NCI-H1105 treated with DMSO at 0.1 percent for 48 hours (cell line): ENCODE data around the gene CLIC3.
A peak's percentile ranks its signal among the peaks of the same experiment; 100 is the strongest.

Experiments
- DNase-seq: peaks from one replicate; lab custom pipeline; 2025; lab: John Stamatoyannopoulos, UW

Gene CLIC3

GRCh38 chr9:137030538-137031527, 34.5 kb upstream of the CLIC3 start:
- no peak for DNase-seq

- DNase-seq = no peak
Observed at GRCh38 chr9:137030006-137030405, 33.6 kb upstream of the CLIC3 start.

DNA sequence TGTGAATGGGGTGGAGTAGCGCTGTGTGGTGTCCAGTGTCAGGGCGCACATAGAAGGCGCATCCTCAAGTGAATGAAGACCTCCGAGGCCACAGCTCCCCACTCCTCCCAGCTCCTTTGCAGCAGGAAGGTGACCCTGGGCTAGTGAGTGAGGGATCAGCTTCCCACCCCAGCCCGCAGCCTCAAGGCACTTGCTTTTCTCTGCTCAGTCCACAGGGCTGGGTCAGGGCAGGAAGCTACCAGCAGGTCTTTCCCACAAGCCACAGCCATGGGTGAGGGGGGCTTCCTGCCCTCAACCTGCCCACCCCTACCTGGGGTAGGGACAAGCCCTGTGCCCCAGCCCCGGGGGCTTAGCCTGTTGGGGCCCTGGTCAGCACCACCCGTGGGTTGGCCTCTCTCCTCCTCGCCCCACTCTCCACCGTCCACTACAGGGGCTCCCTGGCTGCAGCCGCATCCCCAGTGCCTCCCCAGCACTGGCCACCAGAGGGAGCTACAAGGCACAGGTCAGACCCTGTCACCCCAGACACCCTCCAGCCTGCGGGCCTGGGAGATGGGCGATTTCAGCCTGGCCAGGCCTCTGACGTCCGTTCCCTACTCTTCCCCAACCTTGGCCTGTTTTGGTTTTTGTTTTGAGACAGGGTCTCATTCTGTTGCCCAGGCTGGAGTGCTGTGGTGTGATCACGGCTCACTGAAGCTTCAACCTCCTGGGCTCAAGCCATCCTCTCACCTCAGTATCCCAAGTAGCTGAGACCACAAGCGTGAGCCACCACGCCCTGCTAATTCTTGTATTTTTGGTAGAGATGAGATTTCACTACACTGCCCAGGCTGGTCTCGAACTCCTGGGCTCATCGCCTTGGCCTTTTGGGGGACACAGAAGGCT, 32.9 kb upstream of the CLIC3 start:
- peak; percentile 8 for DNase-seq

GRCh38 chr9:137028263-137029057, 32.1 kb upstream of the CLIC3 start:
- peak; percentile 20 for DNase-seq

GRCh38 chr9:137027369-137028262, 31.2 kb upstream of the CLIC3 start, which contains the start of gene ABCA2:
TSS of gene ABCA2 (minus strand) at chr9:137028237. CDS start at chr9:137028140, 97 bp downstream.
- no peak for DNase-seq

- no peak for DNase-seq
Observed at GRCh38 chr9:137026828-137027227, 30.5 kb upstream of the CLIC3 start.

DNA sequence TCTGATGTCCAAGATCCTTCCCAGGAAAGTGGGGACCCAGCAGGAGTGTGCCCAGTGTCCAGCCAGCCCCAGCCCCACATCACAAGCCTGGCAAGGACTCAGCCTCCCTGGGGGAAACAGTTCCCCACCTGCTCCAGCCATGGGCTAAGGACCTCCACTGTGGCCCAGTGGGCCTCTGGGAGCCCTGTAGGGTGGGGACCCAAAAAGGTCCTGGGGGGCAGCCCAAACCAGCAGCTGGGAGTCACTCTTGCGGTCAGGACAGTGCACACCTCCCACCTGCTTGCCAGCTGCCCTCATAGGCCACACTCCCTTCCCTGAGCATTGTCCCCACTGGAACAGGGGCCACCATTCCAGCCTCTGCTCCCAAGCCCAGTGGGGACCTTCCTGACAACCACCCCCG, 30.0 kb upstream of the CLIC3 start:
- no peak for DNase-seq

GRCh38 chr9:137025517-137025966, 29.2 kb upstream of the CLIC3 start:
- DNase-seq = peak; percentile 65

GRCh38 chr9:137023583-137023991, 27.2 kb upstream of the CLIC3 start:
- no peak for DNase-seq

DNA sequence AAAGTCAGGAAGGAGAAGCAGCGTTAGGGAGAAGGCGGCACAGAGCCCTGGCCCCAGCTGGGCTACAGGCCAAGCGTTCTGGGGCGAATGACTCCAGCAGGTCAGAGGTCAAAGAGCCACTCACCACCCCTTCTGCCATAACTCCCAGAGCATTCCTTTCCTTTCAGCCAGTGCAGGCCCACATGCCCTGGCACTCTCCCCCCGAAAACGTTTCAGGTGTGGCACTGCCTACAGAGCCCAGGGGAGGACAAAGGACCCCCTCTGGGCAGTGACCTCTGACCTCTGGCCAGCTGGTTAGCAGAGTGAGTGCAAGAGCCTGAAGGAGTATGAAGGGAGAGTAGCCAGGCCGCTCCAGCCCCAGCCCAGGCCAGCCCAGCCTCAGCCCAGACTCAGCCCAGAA, 26.8 kb upstream of the CLIC3 start:
- DNase-seq = no peak

DNA sequence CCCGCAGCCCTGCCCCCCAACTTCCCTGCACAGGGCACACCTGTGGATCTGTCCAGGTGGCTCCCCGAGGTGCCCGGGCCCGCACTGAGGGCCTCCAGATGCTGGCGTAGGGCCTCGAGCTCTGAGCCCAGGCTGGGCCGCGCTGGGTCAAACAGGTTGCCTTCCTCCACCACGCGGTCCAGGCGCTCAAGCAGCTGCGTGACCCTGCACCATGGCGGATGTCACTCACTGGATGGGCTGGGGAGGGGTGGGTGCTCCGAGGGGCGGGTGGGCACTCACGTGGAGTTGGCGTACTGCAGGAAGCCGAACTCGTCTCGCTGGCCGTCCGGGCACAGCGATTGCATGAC, 26.3 kb upstream of the CLIC3 start:
- no peak for DNase-seq

DNA sequence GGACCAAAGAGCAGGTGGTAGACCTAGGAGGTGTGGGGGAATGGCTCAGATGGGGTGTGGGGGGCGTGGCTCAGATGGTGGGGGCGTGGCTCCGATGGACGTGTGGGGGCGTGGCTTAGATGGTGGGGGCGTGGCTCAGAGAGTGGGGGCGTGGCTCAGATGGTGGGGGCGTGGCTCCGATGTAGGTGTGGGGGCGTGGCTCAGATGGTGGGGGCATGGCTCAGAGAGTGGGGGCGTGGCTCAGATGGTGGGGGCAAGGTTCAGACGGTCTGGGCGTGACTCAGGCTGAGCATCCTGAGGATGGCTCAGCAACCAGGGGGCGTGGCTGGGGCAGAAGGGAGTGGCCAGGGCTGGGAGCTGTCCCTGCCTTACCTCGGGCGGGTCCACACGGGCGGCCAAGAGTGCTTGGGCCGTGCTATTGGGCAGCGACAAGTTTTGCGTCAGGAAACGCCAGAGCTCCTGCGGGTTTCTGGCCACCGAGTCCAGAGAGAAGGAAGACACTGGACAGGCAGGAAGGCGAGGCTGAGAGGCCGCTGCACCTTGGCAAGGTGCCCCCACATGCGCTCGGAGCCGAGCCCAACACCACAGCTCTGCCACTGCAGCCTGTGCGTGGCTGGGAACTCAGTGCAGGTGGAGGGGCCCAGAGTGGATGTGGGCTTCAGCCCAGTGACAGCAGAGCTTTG, 25.8 kb upstream of the CLIC3 start:
- no peak for DNase-seq

GRCh38 chr9:137021568-137021978, 25.2 kb upstream of the CLIC3 start:
- no peak for DNase-seq

DNA sequence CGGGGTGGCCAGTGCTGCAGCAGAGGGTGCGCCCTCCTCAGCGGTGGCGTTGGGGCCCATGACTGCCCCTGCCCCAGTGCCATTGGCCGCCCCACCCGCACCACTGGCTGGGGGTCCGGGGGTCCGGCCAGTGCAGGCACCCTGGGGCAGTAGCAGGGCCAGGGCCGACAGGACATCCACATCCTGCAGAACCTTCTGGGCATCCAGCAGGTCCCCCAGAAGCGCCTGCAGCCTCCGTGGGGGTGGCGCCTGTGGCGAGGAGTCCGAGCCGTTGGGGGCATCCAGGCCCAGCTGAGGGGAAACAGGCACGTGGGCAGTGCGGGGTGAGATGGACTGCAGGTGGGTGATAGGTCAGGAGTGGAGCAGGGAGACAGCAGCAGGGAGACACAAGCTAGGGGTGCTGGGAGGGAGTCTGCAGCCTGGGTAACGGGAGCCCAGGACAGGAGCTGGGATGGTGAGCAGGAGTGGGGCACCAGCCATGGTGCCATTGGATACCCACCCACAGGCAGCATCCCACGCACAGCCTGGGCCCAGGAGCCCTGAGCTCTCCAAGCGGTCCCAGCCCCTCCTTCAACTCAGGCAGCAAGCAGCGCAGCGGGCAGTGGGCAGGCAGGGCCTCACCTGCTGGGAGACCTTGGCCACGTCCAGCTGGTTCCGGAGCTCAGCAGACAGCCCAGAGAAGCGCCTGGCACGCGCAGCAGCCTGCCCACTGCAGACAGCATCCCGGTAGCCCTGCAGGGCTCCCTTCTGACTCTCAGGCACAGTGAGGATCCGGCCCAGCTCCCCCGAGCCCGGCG, 24.6 kb upstream of the CLIC3 start:
- no peak for DNase-seq

DNA sequence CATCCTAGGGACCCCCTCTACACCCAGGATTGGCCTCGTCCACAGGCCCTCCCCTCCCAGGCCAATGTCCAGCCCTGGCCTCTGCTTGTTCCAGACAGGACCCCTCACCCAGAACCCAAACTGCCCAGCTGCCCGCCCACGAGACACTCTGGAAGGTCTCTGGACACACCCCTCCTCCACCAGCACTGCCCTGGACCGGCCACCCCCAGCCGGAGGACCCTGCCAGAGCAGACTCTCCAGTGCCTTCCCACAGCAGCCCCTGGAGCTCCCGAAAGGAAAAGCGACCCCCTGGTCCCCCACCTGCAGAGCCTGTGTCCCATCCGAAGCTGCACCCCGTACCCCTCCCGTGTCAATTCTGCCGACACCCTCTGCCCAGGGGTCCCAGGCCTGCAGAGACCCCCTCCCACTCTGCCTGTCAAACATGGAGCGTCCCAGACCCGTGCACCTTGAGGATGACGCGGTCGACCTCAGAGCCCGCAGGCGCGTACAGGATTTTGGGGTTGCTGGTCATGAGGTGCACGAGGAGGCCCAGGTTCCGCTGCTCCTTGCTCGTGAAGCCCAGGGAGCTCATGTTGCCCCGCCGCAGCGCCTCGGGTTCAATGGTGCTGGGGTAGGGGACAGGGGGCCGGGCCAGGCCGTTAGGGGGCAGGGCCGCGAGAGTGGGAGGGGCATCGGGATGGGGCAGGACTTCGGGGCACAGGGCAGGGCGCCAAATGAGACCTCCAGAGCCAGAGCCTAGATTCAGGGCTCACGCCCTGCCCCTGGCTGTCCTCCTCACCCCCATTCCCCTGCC, 23.7 kb upstream of the CLIC3 start:
- no peak for DNase-seq

DNA sequence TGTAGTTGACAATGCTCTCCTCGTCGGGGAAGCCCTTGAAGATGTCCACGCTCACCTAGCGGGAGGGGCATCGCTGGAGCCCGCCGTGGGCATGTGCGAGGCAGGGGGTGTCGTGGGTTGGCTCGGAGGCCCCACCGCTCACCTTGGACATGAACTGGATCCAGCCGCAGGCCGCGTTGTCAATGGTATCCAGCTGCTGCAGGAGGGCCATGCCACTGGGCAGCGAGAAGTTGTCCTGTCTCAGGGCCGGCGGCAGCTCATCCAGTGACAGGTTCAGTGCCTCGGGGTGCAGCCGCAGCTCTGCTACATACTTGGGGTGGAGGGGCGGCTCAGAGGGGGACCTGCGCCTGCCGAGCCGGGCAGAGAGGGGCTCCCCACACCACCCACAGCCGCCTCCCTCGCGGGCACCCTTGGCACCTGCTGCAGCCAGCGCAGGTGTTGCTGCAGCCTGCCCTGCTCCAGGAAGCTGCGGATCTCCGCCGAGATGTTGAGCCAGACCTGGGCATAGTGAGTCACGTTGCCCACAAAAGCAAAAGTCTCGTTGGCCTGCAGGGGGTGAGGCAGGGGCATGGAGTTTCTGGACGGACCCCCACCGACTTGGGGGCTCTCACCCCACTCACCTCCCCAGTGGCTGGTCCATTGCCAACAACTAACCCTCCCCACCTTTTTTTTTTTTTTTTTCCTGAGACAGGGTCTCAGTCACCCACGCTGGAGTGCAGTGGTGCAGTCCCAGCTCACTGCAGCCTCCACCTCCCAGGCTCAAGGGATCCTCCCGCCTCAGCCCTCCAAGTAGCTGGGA, 22.6 kb upstream of the CLIC3 start:
- no peak for DNase-seq

DNA sequence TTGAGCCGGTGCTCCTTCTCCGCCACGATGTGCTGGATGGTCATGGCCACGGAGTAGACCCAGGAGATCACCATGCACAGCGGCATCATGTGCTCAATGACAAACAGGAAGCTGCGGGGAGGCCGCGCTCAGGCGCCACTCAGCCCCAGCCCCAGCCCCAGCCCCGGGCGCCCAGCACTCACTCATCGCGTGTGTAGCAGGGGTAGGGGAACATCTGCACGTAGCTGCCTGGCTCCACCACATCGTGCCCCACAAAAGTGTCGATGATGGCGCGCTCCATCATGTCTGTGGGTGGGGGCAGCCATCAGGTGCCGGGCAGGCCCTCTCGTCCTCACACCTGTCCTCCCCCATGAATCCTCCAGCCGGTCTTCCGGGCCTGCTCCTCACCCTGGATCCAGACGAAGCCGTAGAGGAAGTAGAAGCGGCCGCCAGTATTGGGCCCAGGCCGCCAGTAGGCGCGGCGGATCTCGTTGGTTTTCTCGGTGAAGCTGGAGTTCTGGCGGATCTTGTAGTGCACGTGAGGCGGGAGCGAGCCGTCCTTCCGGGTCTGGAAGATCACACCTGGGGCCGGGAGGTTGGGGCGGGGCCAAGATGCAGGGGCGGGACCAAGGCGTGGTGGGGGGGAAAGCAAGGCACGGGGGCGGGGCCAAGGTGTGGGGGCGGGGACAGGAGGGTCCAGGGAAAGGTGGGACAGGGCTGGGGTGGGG, 21.6 kb upstream of the CLIC3 start:
- DNase-seq = no peak
